ENCODE measurements around the gene TFF1. TPM values are rescaled to one million over a fixed set of nuclear protein-coding genes. Genes with fewer than 3 reads are reported as not detected.

TFF1 gene
- total and polyA plus RNA-seq, 2 experiments from 2014 or later = not detected

DNA sequence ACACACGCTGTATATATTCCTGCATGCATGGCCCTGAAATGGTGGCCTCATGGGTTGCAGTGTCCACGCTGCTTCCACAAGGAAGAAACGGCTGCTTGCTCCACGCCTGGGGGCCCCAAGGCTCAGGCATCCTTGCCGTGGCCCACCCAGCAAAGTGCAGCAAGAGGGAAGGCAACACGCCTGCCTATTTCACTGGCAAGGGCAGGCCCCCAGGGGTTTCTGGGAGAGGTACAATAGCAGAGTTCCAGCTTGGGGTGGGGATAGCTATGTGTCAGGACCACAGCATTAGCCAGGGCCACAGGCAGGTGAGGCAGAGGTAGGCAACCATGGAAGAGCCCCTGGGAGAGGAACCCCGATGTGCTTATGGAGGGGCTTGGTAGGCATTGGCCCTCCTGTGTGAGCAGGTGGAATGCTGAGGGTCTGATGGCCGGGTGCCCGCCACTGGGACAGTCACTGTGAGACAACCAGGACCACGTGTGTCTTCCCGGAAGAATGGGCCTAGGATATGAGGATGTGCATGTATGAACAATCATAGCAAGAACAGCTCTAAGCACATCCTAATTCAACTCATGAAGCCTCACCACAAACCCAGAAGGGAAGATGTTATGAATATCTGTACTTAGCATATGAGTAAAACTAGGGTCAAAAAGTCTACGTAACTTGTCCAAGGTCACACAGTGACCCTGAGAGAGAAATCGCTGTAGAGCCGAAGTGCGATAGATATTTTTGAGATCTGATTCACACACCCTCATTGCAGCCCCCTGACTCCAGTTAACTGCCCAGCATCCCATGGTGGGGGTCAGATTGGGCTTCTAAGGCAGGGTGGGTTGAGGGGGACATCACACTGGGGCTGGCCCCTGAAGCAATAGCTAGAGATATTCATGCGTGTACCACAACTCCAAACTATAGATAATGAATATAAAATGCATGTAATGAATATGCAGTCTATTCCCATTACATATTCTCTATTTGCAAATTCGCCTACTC, 27.3 kb downstream of the TFF1 start:
- Histone ChIP-seq H3K4me3 (no peak overlapping the region), H3K36me3 (no peaks in the 10 kb centered on the region), H3K9me3 (ENCODE audit: low read depth) (no peaks in the 10 kb centered on the region), H3K27ac (no peak overlapping the region), H3K4me1 (ENCODE audit: low read depth) (no peaks in the 10 kb centered on the region), H3K27me3 (no peaks in the 10 kb centered on the region)
- TF ChIP-seq, protein P1, sequence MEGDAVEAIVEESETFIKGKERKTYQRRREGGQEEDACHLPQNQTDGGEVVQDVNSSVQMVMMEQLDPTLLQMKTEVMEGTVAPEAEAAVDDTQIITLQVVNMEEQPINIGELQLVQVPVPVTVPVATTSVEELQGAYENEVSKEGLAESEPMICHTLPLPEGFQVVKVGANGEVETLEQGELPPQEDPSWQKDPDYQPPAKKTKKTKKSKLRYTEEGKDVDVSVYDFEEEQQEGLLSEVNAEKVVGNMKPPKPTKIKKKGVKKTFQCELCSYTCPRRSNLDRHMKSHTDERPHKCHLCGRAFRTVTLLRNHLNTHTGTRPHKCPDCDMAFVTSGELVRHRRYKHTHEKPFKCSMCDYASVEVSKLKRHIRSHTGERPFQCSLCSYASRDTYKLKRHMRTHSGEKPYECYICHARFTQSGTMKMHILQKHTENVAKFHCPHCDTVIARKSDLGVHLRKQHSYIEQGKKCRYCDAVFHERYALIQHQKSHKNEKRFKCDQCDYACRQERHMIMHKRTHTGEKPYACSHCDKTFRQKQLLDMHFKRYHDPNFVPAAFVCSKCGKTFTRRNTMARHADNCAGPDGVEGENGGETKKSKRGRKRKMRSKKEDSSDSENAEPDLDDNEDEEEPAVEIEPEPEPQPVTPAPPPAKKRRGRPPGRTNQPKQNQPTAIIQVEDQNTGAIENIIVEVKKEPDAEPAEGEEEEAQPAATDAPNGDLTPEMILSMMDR (IDR thresholded peaks at IDR 0.05; ENCODE audit: low read depth, low read length) = no peak
- DNase-seq (ENCODE audit: low read depth in 1 of 2, low spot score in 1 of 2) = no peak

GRCh38 chr21:42337830-42338728, 28.3 kb downstream of the TFF1 start:
- Histone ChIP-seq H3K36me3 (no peaks in the 10 kb centered on the region), H3K27me3 (no peaks in the 10 kb centered on the region), H3K4me1 (ENCODE audit: low read depth) (no peaks in the 10 kb centered on the region), H3K27ac (no peak overlapping the region), H3K9me3 (ENCODE audit: low read depth) (no peaks in the 10 kb centered on the region), H3K4me3 (no peak overlapping the region)
- TF ChIP-seq, protein P1 (IDR thresholded peaks at IDR 0.05; ENCODE audit: low read depth, low read length) = peak; percentile 78
- peak; percentile 63 to 68 for DNase-seq (ENCODE audit: low read depth in 1 of 2, low spot score in 1 of 2)

GRCh38 chr21:42337276-42337675, 29.1 kb downstream of the TFF1 start:
- DNase-seq (ENCODE audit: low read depth in 1 of 2, low spot score in 1 of 2) = no peak
- no peaks in the 10 kb centered on the region for H3K9me3 ChIP-seq (ENCODE audit: low read depth)
- H3K4me3 ChIP-seq = no peak overlapping the region
- no peaks in the 10 kb centered on the region for H3K27me3 ChIP-seq
- no peaks in the 10 kb centered on the region for H3K36me3 ChIP-seq
- no peaks in the 10 kb centered on the region for H3K4me1 ChIP-seq (ENCODE audit: low read depth)
- TF ChIP-seq, protein P1 (IDR thresholded peaks at IDR 0.05; ENCODE audit: low read depth, low read length) = no peak
- H3K27ac ChIP-seq = no peak overlapping the region

GRCh38 chr21:42336054-42336453, 30.3 kb downstream of the TFF1 start:
- no peaks in the 10 kb centered on the region for H3K27me3 ChIP-seq
- no peaks in the 10 kb centered on the region for H3K36me3 ChIP-seq
- no peak overlapping the region for H3K27ac ChIP-seq
- H3K9me3 ChIP-seq (ENCODE audit: low read depth) = no peaks in the 10 kb centered on the region
- peak; percentile 44 to 47 for DNase-seq (ENCODE audit: low read depth in 1 of 2, low spot score in 1 of 2)
- H3K4me1 ChIP-seq (ENCODE audit: low read depth) = no peaks in the 10 kb centered on the region
- no peak overlapping the region for H3K4me3 ChIP-seq
- TF ChIP-seq, protein P1 (IDR thresholded peaks at IDR 0.05; ENCODE audit: low read depth, low read length) = no peak

DNA sequence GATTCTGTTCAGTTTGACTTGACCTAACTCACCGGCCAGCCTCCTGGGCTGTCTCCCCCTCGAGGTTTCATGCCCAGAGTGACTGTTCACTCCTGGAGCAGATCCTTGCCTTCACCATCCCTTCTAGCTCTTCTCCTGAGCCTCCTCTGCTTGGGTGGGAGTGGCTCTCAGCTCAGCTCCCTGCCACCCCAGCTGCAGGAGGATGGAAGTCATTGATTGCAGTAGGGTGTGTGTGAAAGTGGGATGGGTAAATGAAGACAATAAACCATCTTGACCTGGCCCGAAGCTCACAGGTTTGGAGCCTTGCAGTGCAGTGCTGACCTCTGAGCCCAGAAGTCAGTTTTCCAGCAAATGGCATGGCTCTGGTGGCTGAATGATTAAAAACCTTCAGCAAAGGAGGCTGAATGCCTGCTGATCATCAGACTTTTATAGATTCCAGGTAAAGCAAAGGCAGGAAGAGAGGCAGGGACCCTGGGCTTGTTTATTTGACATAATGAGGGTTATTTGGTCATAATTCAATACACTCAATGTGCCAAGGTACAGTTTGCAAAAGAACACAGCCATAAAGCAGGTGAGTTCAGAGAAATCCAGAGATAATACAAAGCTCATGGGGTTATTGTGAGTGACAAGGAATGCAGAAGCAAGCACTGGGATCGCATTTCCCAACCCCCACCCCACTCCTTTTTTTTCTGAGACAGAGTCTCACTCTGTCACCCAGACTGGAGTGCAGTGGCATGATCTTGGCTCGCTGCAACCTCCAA, 33.6 kb downstream of the TFF1 start:
- no peaks in the 10 kb centered on the region for H3K9me3 ChIP-seq (ENCODE audit: low read depth)
- H3K4me1 ChIP-seq (ENCODE audit: low read depth) = no peaks in the 10 kb centered on the region
- DNase-seq (ENCODE audit: low read depth in 1 of 2, low spot score in 1 of 2) = no peak
- H3K4me3 ChIP-seq = no peak overlapping the region
- no peaks in the 10 kb centered on the region for H3K36me3 ChIP-seq
- no peaks in the 10 kb centered on the region for H3K27me3 ChIP-seq
- H3K27ac ChIP-seq = no peak overlapping the region
- TF ChIP-seq, protein P1 (IDR thresholded peaks at IDR 0.05; ENCODE audit: low read depth, low read length) = no peak
